HG02763 (cell line): ENCODE measurements around the gene ZNF595.
A peak's percentile ranks its signal among the peaks of the same experiment; 100 is the strongest.
"Not testable (repeated sequence)": the region's sequence is repeated elsewhere in the genome, so short reads cannot be mapped to it uniquely, and the experiment has no call there.

Experiments used
- ATAC-seq: cut with Tn5 transposase; IDR thresholded peaks from one replicate; pipeline ENCODE4 v1.9.1; 2021; ENCODE audit warnings: mild to moderate bottlenecking, moderate library complexity; ENCODE audit not compliant: unreplicated experiment

Gene ZNF595

DNA sequence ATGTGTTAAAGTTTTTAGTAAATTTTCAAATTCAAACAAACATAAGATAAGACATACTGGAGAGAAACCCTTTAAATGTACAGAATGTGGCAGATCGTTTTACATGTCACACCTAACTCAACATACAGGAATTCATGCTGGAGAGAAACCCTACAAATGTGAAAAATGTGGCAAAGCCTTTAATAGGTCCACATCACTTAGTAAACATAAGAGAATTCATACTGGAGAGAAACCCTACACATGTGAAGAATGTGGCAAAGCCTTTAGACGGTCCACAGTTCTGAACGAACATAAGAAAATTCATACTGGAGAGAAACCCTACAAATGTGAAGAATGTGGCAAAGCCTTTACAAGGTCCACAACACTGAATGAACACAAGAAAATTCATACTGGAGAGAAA, 32.8 kb downstream of the ZNF595 start:
- ATAC-seq: no peak

DNA sequence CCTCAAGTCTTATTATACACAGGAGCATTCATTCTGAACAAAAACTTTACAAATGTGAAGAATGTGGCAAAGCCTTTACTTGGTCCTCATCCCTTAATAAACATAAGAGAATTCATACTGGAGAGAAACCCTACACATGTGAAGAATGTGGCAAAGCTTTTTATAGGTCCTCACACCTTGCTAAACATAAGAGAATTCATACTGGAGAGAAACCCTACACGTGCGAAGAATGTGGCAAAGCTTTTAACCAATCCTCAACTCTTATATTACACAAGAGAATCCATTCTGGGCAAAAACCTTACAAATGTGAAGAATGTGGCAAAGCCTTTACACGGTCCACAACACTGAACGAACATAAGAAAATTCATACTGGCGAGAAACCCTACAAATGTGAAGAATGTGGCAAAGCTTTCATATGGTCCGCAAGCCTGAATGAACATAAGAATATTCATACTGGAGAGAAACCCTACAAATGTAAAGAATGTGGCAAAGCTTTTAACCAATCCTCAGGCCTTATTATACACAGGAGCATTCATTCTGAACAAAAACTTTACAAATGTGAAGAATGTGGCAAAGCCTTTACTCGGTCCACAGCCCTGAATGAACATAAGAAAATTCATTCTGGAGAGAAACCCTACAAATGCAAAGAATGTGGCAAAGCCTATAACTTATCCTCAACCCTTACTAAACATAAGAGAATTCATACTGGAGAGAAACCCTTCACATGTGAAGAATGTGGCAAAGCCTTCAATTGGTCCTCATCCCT, 33.6 kb downstream of the ZNF595 start:
- ATAC-seq: not testable (repeated sequence)

DNA sequence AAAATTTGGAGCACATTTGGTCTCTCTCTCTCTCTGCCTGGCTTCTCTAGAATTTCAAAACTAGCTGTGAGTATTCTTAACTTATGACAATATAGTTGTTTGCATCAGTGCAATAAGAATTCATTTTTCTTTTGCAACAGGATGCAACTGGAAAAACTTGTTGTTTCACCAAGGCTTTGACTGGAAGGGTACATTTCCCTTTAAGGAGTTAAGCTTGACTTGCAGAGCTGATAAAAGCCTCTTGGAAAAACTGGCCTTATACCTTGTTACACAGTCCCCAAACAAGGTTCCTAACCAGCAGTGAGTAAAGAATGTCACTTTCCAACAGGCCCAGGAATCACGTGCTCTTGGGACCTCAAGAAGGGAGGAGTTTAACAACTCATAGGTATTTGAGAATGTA, 45.3 kb downstream of the ZNF595 start:
- no peak for ATAC-seq

DNA sequence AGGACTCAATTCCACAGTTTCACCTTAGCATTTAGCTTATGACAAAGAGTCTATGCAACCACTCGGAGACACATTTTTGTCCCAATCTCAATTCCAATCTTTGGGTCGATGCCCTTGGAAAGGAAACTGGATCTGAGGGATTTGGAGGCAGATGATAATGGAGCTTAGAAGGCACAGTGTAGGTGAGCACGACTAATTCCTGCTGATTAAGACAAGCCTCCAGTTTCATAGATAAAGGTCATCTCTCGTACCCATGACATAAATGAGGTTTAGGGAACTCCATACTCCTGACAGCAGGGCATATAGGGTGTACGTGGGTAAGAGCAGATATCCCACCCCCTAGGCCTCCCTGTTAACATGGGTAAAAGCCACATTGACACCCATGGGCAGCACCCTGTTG, 46.7 kb downstream of the ZNF595 start:
- no peak for ATAC-seq

DNA sequence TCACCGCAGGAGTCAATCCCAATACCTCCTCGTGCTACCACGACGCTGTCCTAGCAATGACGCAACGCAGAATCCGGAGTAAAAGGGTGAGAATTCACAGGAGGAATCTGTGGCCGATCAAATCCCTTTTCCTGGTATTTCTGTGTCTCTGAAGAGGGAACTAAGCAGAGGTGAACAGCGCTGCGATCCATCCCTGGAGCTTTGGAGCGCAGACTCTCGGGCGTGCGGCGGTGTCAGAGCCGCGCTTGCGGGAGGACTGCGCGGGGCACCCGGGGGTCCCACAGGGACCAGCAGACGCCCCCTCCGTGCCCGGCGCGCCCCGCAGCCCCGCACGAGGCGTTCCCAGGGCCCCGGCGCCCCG, 53.9 kb downstream of the ZNF595 start:
- no peak for ATAC-seq

DNA sequence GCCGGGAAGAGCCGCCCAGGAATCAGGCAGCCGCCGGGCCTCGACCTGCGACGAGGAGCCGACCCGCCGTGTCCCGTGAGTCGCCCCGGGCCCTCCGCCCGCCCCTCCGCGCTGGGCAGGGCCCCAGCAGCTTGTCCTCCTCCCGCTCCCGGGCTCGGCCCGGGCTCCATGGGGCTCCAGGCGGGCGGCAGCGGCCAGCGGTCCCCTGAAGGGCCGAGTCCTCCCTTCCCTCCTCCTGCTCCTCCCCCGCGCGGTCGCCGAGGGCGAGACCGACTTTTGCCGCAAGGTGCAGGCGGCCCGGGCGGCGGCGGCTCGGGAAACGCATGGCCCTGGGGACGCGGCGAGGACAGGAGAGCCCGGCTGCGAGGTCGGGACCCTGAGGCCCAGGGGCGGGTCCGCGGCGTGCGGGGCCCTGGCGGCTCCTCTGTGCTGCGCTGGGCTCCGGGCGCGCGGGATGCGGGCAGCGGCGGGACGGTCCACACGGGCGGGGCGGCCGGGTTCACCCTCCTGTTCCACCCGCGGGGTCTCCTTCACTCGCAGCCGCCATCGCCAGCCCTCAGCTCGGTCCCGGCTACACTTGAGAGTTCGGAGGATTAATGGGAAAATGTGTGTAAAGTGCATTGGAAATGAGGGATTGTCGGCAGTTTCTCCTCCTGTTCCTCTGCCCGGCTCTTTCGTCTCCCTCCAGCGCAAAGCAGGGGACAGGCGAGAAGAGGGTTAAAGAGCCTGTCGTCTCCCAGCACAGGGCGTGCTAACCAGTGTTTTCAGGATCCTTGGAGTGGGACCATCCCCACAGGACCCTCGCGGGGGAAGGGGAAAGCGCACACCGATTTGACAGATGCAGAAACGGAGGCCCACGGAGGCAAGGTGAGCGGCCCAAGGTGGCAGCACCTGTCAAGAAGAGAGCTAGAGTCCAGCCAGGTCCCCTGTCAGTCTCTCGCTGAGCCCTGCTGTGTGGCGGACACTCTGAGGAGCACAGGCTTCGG, 54.6 kb downstream of the ZNF595 start:
- ATAC-seq: no peak

DNA sequence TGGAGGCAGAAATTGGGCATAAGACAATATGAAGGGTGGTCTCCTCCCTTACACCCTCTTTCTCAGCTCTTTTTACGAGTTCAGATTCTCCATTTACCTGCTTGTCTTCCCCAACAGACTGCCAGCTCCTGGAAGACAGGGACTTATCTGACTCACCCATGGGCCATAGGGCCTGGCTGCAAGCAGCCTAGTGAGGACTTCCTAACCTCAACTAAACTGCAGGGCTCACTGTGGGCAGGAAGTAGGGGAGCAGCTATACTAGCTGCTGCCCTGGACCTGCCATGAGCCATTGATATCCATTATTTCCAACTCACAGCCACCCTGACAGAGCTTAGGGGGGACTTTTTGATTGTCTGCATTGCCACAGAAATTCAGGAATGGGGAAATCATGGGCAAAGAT, 59.6 kb downstream of the ZNF595 start:
- no peak for ATAC-seq

DNA sequence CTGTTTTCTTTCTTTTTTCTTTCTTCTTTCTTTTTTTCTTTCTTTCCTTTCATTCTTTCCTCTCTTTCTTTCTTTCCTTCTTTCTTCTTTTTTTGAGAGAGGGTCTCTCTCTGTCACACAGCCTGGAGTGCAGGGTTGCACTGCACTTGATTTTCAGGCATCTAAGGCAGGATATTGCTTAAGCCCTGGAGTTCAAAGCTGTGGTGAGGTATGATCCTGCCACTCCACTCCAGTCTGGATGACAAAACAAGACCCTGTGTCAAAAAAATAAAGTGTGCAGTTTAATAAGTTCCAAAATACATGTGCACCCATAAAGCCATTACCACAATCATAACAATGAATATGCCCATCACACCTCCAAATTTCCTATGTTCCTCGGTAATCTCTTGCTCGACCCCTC, 60.6 kb downstream of the ZNF595 start:
- no peak for ATAC-seq

DNA sequence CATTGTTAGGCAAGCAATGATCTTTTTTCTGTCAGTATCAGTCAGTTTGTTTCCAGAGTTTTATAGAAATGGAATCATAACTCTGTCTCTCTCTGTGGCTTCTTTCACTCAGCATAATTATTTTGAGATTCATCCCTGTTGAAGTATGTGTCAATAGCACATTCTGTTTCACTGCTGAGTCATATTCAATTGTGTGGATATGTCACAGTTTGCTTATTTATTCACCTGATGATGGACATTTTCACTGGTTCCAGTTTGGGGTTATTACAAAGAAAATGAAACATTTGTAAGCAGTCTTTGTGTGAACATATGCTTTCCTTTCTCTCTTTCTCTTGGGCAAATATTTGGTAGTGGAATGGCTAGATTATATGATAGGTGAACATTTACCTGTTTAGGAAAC, 61.0 kb downstream of the ZNF595 start:
- no peak for ATAC-seq

DNA sequence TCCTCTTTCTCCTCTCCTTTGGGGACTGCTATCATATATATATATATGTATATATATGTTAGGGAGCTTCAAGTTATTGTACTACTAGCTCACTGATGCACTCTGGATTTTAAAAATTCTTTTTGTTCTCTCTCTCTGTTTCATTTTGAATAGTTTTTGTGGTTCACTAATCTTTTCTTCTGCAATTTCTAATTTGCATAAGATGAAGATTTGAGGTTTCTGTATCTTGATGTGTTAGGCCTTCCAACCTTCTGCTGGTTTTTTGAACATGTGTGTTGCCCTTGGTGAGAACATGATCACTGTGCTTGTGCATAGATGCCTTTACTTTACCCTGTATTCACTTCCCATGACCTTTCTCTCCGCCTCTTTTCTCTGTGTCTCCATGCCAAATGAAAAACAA, 63.4 kb downstream of the ZNF595 start:
- no peak for ATAC-seq

DNA sequence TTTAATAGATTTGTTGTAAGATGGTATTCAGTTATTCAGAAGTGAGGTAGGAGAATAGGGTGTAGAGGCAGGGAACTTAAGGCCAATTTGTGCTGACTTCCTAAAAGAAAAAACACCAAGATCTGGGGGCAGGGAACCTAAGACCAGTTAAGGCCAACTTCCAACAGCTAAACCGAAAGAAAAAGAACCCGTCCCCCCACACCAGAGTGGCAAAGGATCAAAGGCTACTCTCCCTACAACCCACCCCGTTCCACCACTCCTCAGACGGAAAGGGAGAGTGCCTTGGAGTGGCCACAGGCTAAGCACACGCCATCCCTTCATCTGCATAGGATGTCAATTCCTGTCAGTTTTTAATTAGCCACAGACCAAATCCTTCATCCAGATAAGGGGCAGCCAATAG, 67.5 kb downstream of the ZNF595 start:
- no peak for ATAC-seq

DNA sequence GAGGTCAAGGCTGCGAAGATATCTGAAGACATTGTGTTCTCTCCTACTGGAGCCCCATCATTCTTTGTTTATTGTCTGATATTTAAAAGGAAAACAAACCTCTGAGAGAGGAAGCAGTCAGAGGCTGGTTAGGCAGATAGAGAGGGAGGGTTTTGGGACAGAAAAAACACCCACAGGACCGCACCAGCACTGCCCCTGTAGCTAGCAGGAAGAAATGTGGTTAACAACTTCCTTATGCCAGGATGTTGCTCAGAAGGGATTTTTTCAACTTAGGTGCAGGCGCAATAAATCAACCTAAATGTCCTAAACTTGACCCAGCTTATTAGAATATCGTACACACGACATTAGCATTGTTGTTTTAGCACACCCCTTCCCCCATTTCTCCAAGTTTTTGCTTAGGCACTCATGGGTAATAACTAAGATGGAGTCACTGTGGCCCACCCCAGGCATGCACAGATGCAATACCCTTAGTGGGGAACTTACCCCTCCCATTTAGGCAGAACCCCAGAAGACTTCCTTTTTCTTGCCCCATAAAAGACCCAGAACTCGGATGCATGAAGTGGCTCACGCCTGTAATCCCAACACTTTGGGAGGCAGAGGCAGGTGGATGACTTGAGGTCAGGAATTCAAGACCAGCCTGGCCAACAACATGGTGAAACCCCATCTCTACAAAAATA, 68.4 kb downstream of the ZNF595 start:
- ATAC-seq: no peak

DNA sequence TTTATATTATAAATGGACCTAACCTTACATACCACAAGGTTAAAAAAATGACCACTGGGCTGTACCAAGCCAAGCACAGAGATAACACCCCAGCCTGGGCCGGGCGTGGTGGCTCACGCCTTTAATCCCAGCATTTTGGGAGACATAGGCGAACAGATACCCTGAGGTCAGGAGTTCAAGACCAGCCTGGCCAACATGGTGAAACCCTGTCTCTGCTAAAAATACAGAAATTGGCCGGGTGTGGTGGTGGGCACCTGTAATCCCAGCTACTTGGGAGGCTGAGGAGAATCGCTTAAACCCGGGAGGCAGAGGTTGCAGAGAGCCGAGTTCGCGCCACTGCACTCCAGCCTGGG, 70.8 kb downstream of the ZNF595 start:
- ATAC-seq: not testable (repeated sequence)

DNA sequence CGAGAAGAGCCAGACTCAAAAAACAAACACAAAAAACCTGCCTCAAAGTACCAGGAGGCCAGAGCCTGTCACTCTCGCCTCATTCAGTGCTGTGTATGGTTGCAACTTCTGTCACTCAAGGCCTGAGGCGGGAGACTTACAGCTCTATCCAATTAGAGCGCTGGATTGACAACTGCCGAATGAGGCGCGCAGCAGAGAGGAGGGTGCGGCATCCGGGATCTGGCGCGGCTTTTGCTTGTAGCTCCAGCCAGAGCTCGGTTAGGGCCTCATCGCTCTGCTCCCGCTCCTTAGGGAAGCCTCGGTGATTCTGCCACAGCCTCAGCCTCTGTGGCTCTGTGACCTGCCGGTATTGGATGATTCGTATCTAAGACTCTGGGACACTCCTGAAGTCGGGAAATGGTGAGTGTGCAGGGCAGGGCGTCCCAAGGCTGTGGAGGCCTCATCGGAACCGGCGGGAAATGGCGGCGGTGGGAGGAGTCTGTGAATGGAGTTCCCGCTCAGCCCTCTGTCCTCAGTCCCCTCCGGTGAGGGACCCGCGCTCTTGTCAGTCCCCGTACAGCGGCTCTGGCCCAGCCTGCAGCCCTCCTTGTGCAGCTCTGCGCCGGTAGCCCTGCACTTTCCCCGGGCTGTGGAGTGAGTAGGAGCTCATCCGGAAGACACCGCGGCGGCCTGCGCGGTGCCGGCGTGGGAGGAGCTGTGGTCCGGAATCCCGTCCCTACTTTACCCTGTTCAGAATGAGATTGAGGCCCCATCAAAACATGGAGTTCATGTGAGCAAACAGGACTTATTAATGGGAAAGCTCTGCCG, 71.4 kb downstream of the ZNF595 start, which contains the start of gene ZNF718:
TSS of gene ZNF718 (plus strand) at position 227 of the 807 bp plus-strand sequence. CDS start at position 397, 170 bp downstream.
- peak; percentile 99 for ATAC-seq

DNA sequence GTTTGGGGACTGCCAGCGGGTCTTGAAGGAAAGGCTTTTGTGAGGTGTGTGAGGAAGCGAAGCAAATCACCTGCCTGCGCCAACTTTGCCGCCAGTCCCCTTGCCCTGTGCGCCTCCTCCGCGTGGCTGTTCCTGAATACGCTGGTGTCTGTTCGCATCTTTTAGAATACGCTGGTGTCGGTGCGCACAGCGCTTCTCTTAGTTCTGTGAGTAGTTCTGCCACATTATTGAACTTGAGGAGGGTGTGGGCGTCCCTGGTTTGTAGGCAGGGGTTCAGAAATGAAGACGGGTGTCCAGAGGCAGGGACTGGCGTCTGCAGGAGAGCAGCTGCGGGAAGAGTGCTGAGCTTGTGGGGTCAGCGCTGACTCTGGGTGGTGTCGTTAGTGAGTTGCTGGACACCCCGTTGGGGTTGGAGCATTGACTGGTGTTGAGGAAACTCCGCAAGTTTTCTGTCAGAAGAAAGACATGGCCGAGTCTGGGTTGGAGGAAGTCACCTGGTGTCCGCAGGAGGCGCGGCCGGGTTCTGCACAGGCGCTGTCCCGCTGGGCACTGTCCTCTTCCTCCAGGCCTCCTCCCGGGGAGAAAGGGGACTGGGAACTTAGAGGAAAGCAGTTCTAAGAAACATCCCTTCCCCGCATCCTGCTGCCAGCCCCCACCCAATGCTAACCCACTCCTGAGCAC, 72.1 kb downstream of the ZNF595 start:
- peak; percentile 10 for ATAC-seq

DNA sequence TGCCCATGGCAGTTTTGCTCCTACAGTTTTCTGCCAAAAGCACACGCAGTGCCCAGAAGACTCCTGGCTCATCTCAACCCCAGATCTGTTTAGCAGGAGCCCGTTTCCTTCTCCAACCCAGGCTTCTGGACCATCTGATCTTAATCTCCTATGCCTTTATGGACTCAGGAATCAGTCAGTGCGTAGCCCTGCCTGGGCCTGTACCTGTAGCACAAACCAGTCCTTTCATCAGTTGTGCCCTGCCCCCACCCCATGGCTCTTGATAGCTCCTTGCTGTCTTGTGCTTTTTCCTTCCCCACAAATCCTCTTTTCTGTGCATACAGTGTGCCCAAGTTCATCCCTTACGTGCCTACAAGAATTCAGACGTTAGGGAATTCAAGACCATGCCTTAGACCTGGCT, 72.7 kb downstream of the ZNF595 start:
- no peak for ATAC-seq

DNA sequence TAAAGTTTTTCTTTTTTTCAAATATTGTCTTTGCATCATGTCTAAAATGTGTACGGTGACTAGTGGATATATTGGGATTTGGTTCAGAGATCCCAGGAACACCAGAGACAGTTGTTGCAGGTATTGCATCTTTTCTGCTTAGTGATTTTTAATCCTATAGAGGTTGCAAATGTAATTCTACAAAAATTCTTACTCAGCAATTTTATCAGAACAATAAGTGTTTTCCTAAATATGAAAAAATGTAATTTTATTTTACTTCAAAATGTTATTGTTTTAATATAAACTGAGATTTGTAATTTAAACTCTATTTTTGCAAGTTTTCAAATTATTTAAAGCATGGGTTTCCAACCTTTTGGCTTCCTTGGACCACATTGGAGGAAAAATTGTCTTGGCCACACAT, 79.4 kb downstream of the ZNF595 start:
- ATAC-seq: no peak
